NCI-H128 (cell line): ENCODE results near the gene SERPINB2.
"Not testable (repeated sequence)": the region's sequence is repeated elsewhere in the genome, so short reads cannot be mapped to it uniquely, and the experiment has no call there.

ENCODE experiments used
- DNase-seq: peaks from one replicate; lab custom pipeline; 2025; ENCODE audit not compliant: unreplicated experiment; lab: John Stamatoyannopoulos, UW

The SERPINB2 gene

GRCh38 chr18:63888470-63889190 is 1.1 kb downstream of the SERPINB2 start:
- DNase-seq = no peak

GRCh38 chr18:63889626-63890025 is 2.1 kb downstream of the SERPINB2 start:
- no peak for DNase-seq

GRCh38 chr18:63890237-63890949 is 2.9 kb downstream of the SERPINB2 start:
- no peak for DNase-seq

GRCh38 chr18:63890950-63891304 is 3.4 kb downstream of the SERPINB2 start:
- DNase-seq = no peak

GRCh38 chr18:63892566-63892965 is 5.1 kb downstream of the SERPINB2 start:
- no peak for DNase-seq

- DNase-seq = no peak
Observed at GRCh38 chr18:63894106-63894772, 6.7 kb downstream of the SERPINB2 start.

GRCh38 chr18:63895190-63895589 is 7.7 kb downstream of the SERPINB2 start:
- no peak for DNase-seq

- DNase-seq = no peak
Observed at GRCh38 chr18:63897072-63897471, 9.6 kb downstream of the SERPINB2 start.

GRCh38 chr18:63899206-63899605 is 11.7 kb downstream of the SERPINB2 start:
- no peak for DNase-seq

GRCh38 chr18:63903851-63904570 is 16.5 kb downstream of the SERPINB2 start:
- DNase-seq = no peak

- DNase-seq = no peak
Observed at GRCh38 chr18:63904694-63905093, 17.2 kb downstream of the SERPINB2 start.

GRCh38 chr18:63905361-63905760 is 17.9 kb downstream of the SERPINB2 start:
- no peak for DNase-seq

GRCh38 chr18:63906056-63906455 is 18.6 kb downstream of the SERPINB2 start:
- DNase-seq = no peak

- no peak for DNase-seq
Observed at GRCh38 chr18:63907664-63908063, 20.2 kb downstream of the SERPINB2 start, which contains the start of gene SERPINB10. Gene SERPINB10, plus strand, starts transcription at chr18:63907958. Its CDS starts 7,553 bp downstream, at chr18:63915511.

GRCh38 chr18:63908858-63909257 is 21.4 kb downstream of the SERPINB2 start:
- no peak for DNase-seq

GRCh38 chr18:63909870-63910269 is 22.4 kb downstream of the SERPINB2 start:
- DNase-seq = no peak

GRCh38 chr18:63917817-63918216 is 30.3 kb downstream of the SERPINB2 start:
- DNase-seq = no peak

GRCh38 chr18:63922049-63922448 is 34.5 kb downstream of the SERPINB2 start:
- no peak for DNase-seq

GRCh38 chr18:63924551-63924950 is 37.0 kb downstream of the SERPINB2 start:
- no peak for DNase-seq

GRCh38 chr18:63928331-63928730 is 40.8 kb downstream of the SERPINB2 start:
- no peak for DNase-seq

- not testable (repeated sequence) for DNase-seq
Observed at GRCh38 chr18:63929369-63929768, 41.9 kb downstream of the SERPINB2 start.
